ENCODE results near the gene SH3RF3. TPM values are rescaled to one million over a fixed set of nuclear protein-coding genes. Genes with fewer than 3 reads are reported as not detected.

SH3RF3 gene
- total and polyA plus RNA-seq, 10 of the 15 experiments (the other 5 are each of a cell fraction or from before 2014, with no cell fraction given), result 0.08 to 8.8 (median 2.3) TPM

DNA sequence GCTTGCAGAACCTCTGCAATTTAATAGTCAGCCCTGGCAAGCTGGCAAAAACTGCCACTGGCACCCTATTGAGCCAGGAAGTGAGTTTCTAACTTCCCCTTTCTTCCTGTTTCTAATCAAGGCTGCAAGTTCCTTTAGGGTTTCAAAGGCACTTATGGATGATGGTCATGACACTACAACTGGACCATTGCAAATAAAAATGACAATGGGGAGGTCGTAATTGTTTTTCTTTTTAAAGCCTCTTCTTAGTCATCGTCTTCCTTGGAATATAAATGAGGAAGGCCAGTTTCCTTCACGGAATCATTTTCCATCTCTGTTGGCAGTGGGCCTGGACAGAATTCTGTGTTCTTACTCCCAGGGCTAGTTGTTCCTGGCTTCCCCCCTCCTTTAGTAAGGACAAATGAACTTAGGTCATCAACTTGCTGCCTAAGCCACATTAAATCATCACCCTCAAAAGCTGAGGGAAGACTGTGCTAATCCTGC, 35.8 kb downstream of the SH3RF3 start (continued):
- TF ChIP-seq, protein P1, sequence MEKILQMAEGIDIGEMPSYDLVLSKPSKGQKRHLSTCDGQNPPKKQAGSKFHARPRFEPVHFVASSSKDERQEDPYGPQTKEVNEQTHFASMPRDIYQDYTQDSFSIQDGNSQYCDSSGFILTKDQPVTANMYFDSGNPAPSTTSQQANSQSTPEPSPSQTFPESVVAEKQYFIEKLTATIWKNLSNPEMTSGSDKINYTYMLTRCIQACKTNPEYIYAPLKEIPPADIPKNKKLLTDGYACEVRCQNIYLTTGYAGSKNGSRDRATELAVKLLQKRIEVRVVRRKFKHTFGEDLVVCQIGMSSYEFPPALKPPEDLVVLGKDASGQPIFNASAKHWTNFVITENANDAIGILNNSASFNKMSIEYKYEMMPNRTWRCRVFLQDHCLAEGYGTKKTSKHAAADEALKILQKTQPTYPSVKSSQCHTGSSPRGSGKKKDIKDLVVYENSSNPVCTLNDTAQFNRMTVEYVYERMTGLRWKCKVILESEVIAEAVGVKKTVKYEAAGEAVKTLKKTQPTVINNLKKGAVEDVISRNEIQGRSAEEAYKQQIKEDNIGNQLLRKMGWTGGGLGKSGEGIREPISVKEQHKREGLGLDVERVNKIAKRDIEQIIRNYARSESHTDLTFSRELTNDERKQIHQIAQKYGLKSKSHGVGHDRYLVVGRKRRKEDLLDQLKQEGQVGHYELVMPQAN (conservative IDR thresholded peaks at IDR 0.05), result no peak
- TF ChIP-seq NR2C1 (IDR thresholded peaks at IDR 0.05), result no peak
- no peak for TF ChIP-seq KLF5 (IDR thresholded peaks at IDR 0.05; ENCODE audit: partially characterized antibody)

DNA sequence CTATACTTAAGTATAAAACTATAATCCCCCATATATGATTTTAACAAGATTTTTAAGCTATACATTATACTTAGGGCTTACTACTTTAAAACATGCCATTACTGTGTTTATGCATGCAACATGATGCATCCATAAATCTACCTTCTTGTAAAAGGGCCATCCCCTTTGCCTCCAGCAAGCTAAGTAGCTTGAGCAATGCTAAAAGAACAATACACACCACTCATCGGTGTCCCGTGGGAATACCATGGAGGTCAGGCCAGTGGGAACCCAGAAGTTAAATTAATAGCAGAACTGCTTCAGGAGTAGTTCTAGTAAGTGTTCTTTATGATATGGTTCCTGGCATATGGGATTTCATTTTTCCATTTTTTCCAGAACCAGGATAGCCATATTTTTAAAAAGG, 37.8 kb downstream of the SH3RF3 start:
- no peak for DNase-seq (ENCODE audit: low read depth, low spot score)
- H3K27ac ChIP-seq (ENCODE audit: control insufficient read depth, insufficient read depth), result no peak overlapping the region
- in situ Hi-C loops (cut with MboI), result no loop called here
- ChIA-PET RAD21 (ENCODE audit: unreplicated experiment) (interaction anchor here (1.1 to 1.8 kb wide), 3 partner anchors 20 to 75 kb away, joined by 3 to 4 read pairs (median 3); no protein-coding TSS in a partner anchor), CTCF (interaction anchor here (0.5 to 2.2 kb wide), 4 partner anchors 9 to 53 kb away, joined by 3 to 11 read pairs (median 4); no protein-coding TSS in a partner anchor), SMC1A (ENCODE audit: uncharacterized antibody, unreplicated experiment) (interaction anchor here (1.0 to 2.5 kb wide), 4 partner anchors 14 to 34 kb away, joined by 3 to 11 read pairs (median 6); no protein-coding TSS in a partner anchor), POLR2A (no interaction called here)
- no peaks in the 10 kb centered on the region for H3K27me3 ChIP-seq (replicated peaks in 1 of 2; ENCODE audit: control insufficient read depth in 2 of 2, insufficient read depth in 2 of 2, low read length in 1 of 2)
- intact Hi-C loops (cut with micrococcal nuclease; ENCODE audit: unreplicated experiment), result no loop called here
- no peak overlapping the region for H3K4me2 ChIP-seq (ENCODE audit: control insufficient read depth, insufficient read depth)
- FAIRE-seq, result no peak
- no peaks in the 10 kb centered on the region; the same call in 2 of the 3 replicates for H3K9me3 ChIP-seq (replicated peaks; ENCODE audit: control insufficient read depth, insufficient read depth, low read length)
- no peak overlapping the region for H2AFZ ChIP-seq (ENCODE audit: control insufficient read depth, low read depth, low read length)
- H3K79me2 ChIP-seq (ENCODE audit: control insufficient read depth, insufficient read depth, low read length), result no peaks in the 10 kb centered on the region
- ATAC-seq, result no peak
- 24% methylated on average over 2 of the region's 2 CpGs for WGBS (ENCODE audit: insufficient coverage, insufficient replicate concordance, low lambda C conversion rate, missing lambda C conversion rate)
- H3K9ac ChIP-seq (ENCODE audit: control insufficient read depth, insufficient read depth, low read length), result no peak overlapping the region
- no peak for TF ChIP-seq LARP7 (IDR thresholded peaks at IDR 0.05)
- no peak for TF ChIP-seq TBL1XR1 (IDR thresholded peaks at IDR 0.05; ENCODE audit: low read depth, low read length)
- no peak for TF ChIP-seq TAF1 (IDR thresholded peaks at IDR 0.05; ENCODE audit: borderline replicate concordance, low read depth, low read length)
- TF ChIP-seq, protein P2, sequence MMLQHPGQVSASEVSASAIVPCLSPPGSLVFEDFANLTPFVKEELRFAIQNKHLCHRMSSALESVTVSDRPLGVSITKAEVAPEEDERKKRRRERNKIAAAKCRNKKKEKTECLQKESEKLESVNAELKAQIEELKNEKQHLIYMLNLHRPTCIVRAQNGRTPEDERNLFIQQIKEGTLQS (IDR thresholded peaks at IDR 0.05; ENCODE audit: borderline replicate concordance, extremely low read depth, low read depth, low read length), result no peak
- TF ChIP-seq ETV6 (conservative IDR thresholded peaks at IDR 0.05 in 1 of 2, IDR thresholded peaks at IDR 0.05 in 1 of 2; ENCODE audit: borderline replicate concordance in 1 of 2, low read depth in 1 of 2), result no peak
- TF ChIP-seq POLR2AphosphoS2 (IDR thresholded peaks at IDR 0.05; ENCODE audit: low read depth, low read length), result no peak
- TF ChIP-seq KDM1A (IDR thresholded peaks at IDR 0.05; ENCODE audit: borderline replicate concordance), result no peak
- no peak for TF ChIP-seq EZH2 (IDR thresholded peaks at IDR 0.05; ENCODE audit: borderline replicate concordance, control insufficient read depth, low read depth, low read length)
- TF ChIP-seq, protein P3, sequence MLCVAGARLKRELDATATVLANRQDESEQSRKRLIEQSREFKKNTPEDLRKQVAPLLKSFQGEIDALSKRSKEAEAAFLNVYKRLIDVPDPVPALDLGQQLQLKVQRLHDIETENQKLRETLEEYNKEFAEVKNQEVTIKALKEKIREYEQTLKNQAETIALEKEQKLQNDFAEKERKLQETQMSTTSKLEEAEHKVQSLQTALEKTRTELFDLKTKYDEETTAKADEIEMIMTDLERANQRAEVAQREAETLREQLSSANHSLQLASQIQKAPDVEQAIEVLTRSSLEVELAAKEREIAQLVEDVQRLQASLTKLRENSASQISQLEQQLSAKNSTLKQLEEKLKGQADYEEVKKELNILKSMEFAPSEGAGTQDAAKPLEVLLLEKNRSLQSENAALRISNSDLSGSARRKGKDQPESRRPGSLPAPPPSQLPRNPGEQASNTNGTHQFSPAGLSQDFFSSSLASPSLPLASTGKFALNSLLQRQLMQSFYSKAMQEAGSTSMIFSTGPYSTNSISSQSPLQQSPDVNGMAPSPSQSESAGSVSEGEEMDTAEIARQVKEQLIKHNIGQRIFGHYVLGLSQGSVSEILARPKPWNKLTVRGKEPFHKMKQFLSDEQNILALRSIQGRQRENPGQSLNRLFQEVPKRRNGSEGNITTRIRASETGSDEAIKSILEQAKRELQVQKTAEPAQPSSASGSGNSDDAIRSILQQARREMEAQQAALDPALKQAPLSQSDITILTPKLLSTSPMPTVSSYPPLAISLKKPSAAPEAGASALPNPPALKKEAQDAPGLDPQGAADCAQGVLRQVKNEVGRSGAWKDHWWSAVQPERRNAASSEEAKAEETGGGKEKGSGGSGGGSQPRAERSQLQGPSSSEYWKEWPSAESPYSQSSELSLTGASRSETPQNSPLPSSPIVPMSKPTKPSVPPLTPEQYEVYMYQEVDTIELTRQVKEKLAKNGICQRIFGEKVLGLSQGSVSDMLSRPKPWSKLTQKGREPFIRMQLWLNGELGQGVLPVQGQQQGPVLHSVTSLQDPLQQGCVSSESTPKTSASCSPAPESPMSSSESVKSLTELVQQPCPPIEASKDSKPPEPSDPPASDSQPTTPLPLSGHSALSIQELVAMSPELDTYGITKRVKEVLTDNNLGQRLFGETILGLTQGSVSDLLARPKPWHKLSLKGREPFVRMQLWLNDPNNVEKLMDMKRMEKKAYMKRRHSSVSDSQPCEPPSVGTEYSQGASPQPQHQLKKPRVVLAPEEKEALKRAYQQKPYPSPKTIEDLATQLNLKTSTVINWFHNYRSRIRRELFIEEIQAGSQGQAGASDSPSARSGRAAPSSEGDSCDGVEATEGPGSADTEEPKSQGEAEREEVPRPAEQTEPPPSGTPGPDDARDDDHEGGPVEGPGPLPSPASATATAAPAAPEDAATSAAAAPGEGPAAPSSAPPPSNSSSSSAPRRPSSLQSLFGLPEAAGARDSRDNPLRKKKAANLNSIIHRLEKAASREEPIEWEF (IDR thresholded peaks at IDR 0.05; ENCODE audit: insufficient replicate concordance, low read depth, low read length), result no peak
- TF ChIP-seq NRF1 (conservative IDR thresholded peaks at IDR 0.05; ENCODE audit: low read depth, low read length), result no peak
- no peaks in the 10 kb centered on the region for H4K20me1 ChIP-seq (ENCODE audit: control insufficient read depth, insufficient read depth)
- no peak overlapping the region for H3K4me3 ChIP-seq
- no peaks in the 10 kb centered on the region for H3K36me3 ChIP-seq (ENCODE audit: control insufficient read depth in 2 of 2, insufficient read depth in 2 of 2, low read length in 1 of 2)
- no peaks in the 10 kb centered on the region for H3K4me1 ChIP-seq (ENCODE audit: control insufficient read depth, insufficient read depth, low read length)
- BruUV-seq (replicated peaks), result no TSS peak

Data from GM12878 (cell line).